ENCODE measurements around the gene STYX.

STYX gene, protein sequence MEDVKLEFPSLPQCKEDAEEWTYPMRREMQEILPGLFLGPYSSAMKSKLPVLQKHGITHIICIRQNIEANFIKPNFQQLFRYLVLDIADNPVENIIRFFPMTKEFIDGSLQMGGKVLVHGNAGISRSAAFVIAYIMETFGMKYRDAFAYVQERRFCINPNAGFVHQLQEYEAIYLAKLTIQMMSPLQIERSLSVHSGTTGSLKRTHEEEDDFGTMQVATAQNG

DNA sequence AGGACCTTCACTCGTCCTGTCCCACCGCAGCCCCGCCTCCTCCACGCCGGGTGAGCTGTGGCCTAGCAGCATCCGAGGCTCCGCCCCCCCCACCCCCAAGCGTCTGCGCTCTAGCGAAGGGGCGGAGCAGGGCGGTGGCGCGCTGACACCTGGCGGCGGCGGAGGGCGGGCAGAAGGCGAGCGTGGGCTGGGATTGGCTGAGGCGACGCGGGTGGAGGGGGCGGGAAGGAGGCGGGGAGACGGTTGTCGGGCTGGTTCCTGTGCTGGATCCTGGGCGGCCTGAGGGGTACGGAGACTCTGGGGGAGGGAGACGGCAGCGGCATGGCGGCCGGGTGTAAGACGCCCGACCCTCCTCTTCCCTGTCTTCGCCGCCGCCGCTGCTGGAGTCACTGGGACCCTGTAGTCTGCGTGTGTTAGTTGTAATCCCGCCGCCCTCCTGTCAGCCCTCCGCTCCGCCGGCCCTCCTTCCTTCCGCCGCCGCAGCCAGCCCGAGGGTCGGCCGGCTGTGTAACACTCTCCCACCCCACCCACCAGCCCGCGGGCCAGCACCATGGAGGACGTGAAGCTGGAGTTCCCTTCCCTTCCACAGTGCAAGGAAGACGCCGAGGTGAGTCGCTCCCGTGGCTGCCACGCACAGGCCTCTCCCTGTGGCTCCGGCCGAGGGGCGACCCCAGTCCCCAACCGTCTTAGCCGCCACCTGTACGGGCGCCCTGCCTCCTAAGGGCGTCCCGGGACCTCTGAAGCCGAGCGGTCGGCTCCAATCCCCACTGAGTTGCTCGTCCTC is at the start of gene STYX:
STYX (plus strand) TSS at position 242 of the 784 bp plus-strand sequence; CDS start at position 551, 309 bp downstream.
- TF ChIP-seq, protein P1, sequence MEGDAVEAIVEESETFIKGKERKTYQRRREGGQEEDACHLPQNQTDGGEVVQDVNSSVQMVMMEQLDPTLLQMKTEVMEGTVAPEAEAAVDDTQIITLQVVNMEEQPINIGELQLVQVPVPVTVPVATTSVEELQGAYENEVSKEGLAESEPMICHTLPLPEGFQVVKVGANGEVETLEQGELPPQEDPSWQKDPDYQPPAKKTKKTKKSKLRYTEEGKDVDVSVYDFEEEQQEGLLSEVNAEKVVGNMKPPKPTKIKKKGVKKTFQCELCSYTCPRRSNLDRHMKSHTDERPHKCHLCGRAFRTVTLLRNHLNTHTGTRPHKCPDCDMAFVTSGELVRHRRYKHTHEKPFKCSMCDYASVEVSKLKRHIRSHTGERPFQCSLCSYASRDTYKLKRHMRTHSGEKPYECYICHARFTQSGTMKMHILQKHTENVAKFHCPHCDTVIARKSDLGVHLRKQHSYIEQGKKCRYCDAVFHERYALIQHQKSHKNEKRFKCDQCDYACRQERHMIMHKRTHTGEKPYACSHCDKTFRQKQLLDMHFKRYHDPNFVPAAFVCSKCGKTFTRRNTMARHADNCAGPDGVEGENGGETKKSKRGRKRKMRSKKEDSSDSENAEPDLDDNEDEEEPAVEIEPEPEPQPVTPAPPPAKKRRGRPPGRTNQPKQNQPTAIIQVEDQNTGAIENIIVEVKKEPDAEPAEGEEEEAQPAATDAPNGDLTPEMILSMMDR (IDR thresholded peaks at IDR 0.05): no peak

DNA sequence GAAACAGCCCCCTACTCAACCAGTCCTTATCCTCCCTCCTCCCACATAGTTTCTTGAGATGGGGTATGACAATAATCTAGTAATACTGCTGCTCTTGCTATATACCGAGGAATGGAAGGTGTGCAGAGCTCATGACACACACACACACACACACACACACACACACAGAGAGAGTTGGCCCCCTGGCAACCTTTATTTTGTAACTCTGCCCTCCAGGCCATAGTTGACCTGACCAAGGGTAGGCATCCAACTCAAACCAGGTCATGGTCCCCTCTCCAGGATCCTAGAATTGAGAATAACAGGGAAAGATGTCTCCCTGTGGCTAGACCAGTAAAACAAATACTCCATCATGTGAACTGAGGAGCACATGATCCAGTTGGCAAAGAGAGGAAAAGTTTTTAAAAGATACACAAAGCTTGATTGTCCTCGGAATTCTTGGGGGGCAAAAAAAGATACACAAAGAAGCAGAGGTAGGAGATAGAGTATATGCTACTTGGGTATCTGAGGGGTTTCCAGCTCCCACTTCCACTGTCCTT is 45.9 kb upstream of the STYX start:
- TF ChIP-seq, protein P1 (IDR thresholded peaks at IDR 0.05): no peak

DNA sequence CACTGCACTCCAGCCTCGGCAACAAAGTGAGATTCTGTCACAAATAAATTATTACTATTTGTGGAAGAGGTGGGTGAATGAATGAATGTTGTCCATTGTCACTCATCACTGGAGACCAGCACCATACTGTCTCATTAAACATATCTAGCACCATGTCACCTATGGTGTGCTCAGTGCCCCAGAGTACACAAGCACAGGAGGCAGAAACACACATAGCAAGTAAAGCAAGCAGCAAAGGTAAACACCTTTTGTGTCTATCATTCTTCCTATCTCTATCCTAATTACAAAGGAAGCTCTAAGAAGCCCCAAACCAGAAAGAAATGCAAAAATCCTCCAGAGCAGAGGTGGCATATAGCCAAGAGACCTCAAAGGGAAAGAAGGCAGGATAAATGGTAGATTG is 43.8 kb upstream of the STYX start:
- TF ChIP-seq, protein P1 (IDR thresholded peaks at IDR 0.05): no peak

DNA sequence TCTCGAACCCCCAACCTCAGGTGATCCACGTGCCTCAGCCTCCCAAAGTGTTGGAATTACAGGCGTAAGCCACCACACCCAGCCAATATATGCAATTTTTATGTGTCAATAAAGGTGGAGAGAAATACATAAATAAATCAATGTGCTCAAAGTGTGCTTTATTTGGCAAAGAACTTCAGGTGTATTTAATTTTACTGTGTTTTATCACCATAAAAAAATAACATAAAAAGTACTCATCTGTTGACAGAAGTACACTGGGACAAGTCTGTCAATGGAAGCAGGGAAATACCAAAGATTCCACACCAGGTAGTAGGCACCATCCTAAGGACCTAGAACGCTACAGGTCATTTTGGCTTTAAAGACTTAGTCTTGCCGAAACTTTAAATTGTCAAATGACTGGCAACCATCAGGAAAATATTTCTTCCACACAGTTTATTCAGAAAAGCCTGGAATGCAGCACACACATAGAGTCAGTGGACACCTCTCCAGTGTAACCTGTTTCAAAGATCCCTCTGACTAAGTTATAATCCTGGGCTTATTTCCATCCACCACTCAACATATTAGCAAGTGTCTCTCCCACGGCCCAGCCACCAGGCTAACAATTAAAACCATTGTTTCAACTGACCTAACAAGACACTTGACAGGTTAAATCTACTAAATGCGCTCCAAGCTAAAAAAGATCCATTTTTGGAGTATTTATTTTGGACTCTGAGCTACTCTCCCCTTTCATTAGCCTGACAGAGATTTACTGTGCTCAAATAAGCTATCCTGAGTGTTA is 38.8 kb upstream of the STYX start:
- TF ChIP-seq, protein P1 (IDR thresholded peaks at IDR 0.05): no peak

DNA sequence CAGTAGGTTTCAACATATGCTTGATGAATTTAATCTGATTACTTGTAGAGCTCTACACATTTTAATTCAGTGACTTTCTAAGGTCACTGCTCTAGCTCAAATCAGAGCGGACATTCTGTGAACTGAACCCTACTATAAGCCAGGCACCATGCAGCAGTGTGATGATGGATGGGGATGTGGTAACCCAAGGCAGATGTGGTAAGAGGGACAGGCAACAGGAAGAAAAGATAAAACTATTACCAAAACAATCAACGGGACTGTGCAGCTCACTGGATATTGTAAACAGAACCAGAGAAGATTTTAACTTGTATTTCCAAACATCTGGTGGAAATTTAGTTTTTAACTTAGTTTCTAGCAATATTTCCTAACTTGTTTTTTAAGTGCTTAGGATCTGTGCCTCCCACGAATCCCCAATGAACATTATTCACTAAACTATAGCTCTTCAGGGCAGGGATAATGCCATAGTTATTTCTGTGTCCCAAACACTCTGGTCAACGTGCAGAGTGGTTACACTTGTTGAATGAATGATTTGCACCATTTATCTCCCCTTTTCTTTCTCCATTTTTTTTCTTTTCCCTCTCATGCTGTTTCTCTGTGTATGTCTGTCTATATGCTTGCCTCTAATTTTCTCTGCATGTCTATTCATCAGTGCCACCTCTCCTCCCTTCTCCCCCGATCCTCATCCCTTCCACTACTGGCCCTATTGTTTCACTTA is 37.6 kb upstream of the STYX start:
- TF ChIP-seq, protein P1 (IDR thresholded peaks at IDR 0.05): no peak

DNA sequence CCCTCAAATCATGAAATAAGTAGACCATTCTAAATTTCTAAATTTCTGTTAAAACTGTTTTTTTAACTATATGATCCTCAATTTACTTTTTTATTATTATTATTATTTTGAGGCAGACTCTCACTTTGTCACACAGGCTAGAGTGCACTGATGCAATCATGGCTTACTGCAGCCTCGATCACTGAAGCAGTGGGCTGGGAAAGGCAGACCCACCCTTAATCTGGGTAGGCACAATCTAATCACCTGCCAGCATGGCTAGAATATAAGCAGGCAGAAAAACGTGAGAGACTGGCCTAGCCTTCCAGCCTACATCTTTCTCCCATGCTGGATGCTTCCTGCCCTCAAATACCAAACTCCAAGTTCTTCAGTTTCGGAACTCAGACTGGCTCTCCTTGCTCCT is 36.9 kb upstream of the STYX start:
- TF ChIP-seq, protein P1 (IDR thresholded peaks at IDR 0.05): no peak

DNA sequence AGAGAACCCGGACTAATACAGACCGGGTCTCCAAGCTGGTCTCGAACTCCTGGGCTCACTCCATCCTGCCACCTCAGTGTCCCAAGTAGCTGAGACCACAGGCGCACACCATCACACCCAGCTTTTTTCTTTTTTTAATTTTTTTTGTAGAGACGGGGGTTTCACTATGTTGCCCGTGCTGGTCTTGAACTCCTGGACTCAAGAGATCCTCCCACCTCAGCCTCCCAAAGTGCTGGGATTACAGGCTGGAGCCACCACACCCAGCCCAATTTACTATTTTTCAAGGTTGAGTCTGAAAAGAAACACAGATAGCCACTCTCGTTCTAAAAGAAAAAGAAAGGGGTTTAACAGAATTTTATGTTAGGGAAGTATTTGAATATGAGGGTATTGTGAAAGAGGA is 36.4 kb upstream of the STYX start:
- TF ChIP-seq, protein P1 (IDR thresholded peaks at IDR 0.05): no peak
